DLD1 (cell line): ENCODE measurements around the gene FUZ.

Source experiments
- in situ Hi-C: cut with HindIII; loops from 2 replicates; pipeline ENCODE4 v1.10.0; 2017; ENCODE audit warnings: low sequenced_read_pairs

FUZ gene

DNA sequence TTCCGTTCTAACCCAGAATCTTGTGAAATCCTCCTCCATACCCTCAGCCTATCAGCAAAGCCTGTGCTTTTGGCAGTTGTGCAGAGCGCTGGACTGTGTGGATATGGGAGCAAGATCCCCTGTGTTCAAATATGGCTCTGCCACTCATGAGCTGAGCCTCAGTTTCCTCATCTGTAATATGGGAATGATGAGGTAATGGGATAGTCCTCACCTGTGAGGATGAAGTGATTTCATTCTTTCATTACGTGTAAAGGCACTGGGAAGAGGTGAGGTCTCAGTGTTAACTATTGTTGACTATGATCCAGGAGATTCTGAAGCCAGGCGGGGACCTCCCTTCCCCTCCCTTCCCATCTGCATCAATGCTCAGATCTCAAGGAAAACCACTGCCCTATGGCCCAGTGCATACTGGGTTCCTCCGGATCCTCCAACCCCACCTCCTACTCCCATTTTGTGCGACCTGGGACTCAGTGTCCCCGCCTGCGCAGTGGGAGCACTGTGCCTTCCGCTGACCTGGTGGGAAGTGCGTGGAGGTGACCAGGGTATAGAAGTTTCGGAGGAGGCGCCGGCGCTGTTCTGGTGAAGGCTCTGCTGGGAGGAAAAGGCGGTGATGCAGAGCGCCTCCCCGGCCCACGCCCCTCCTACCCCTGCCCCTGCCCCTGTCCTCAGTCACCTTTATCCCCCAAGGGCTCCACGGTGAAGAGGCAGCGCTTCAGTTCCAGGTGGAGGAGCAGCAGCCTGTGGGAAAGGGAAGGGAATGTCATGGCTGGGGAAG is 5.0 kb downstream of the FUZ start:
- in situ Hi-C loops, result no loop called here

GRCh38 chr19:49807058-49807903 is 5.8 kb downstream of the FUZ start:
- in situ Hi-C loops, result no loop called here

DNA sequence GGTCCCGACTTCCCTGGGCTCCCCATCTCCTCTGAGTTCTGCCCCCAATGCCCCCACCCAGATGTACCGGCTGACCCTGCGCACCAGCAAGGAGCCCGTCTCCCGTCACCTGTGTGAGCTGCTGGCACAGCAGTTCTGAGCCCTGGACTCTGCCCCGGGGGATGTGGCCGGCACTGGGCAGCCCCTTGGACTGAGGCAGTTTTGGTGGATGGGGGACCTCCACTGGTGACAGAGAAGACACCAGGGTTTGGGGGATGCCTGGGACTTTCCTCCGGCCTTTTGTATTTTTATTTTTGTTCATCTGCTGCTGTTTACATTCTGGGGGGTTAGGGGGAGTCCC is 6.5 kb downstream of the FUZ start:
- in situ Hi-C loops, result no loop called here

DNA sequence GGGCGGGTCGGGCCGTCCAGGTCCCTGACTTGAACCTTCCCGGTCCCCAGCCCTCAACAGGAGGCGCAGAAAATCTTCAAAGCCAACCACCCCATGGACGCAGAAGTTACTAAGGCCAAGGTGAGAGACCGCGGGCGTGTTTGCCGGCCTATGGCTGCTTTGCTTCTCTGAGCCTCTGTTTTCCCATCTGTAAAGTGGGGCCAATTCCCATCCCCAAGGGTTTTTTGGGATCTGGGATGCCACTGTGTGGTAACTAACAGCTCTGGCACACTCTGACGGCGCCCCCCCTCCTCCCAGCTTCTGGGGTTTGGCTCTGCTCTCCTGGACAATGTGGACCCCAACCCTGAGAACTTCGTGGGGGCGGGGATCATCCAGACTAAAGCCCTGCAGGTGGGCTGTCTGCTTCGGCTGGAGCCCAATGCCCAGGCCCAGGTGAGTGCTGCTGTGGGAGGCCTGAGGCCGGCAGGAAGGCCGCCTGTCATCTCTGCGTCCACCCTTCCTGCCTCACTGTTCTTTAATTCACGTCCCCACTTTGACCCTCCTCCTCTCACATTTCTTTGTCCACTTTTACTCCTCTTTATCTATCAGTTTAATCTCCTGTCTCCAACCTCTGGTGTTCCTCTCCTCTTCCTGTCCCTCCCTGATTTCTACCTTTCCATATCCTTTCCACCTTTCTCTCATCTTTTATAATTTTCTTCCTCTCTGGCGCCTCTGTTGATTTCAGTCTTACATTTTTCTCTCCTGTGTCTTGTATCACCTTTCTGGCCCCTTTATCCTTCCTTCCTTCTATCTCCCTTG is 7.1 kb downstream of the FUZ start:
- in situ Hi-C loops, result no loop called here

DNA sequence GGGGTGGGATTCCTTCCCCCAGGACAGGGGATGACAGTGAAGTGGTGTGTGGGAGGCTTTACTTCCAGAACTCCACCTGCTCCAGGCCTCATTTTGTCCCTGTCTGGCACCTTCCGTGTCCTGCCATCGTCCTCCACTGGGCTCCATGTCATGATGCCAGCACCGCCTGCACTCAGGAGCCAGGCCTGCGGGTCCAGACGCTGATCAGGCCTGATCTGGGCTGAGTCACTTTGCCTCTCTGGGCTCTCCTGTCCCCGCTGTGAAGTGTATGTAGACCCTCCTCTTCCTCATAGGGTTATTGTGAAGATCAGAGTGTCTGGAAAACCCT is 9.6 kb downstream of the FUZ start:
- in situ Hi-C loops, result no loop called here

DNA sequence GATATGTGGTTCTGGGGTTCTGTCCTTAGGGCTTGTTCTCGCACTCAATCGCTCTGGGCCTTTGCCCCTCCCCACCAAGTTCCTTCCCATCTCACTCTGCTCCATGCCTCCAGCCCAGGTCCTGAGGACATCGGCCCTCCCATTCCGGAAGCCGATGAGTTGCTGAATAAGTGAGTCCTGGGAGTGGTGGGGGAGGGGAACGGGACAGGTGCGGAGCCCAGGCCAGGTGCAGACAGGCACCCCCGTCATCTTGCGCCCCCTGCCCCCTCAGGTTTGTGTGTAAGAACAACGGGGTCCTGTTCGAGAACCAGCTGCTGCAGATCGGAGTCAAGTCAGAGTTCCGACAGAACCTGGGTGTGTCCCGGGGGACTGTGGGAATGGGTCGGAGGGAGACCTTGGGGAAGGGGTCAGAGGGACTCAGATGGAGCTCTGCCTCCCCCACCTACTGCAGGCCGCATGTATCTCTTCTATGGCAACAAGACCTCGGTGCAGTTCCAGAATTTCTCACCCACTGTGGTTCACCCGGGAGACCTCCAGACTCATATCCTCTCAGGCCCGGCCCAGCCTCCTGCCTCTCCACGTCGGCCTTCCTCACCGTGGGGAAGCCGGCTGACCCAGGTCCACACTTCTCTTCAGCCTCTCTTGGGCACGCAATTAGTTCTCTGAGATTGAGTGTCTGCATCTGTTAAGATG is 10.1 kb downstream of the FUZ start:
- in situ Hi-C loops, result no loop called here

DNA sequence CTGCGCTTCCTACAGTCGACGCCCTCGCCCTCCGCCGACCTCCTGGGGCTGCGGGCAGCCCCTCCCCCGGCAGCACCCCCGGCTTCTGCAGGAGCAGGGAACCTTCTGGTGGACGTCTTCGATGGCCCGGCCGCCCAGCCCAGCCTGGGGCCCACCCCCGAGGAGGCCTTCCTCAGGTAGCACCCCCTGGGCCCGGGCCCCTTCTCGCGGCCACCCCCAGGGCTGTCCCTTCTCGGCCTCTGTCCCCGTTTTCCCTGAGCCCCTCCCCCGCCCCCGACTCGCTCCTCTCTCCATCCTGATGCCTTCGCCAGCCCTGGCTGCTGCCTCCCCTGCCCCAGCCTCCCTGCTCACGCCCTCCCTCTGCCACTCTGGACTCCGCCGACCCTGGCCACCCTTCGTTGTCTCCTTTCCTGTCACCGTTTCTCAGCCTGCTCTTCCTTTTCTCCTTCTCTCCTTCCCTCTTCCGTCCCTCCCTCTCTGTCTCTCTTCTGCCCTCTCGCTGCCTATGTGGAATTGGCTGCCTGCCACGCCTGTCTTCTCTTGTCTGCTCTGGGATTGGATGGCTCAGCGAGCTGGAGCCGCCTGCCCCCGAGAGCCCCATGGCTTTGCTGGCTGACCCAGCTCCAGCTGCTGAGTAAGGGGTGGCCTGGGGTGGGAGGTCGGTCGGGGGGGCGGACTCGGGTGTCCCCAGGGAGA is 11.0 kb downstream of the FUZ start:
- in situ Hi-C loops, result no loop called here

GRCh38 chr19:49801401-49801888 is 11.6 kb downstream of the FUZ start:
- in situ Hi-C loops, result no loop called here

GRCh38 chr19:49800771-49801170 is 12.3 kb downstream of the FUZ start:
- in situ Hi-C loops, result no loop called here

- in situ Hi-C loops, result no loop called here
Observed at GRCh38 chr19:49799798-49800376, 13.2 kb downstream of the FUZ start.

DNA sequence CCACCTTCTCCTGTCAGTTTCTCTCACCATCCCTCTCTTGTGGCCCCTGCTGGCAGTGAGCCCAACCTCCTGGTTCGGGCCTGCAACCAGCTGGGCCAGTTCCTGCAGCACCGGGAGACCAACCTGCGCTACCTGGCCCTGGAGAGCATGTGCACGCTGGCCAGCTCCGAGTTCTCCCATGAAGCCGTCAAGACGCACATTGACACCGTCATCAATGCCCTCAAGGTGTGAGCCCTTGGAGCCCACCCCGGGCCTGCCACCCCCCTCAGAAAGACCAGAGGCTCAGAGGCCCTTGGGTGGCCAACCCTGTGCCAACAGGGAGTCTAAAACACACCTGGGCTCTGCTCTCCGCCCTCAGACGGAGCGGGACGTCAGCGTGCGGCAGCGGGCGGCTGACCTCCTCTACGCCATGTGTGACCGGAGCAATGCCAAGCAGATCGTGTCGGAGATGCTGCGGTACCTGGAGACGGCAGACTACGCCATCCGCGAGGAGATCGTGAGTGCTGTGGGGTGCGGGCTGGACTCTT is 13.8 kb downstream of the FUZ start:
- in situ Hi-C loops, result no loop called here

DNA sequence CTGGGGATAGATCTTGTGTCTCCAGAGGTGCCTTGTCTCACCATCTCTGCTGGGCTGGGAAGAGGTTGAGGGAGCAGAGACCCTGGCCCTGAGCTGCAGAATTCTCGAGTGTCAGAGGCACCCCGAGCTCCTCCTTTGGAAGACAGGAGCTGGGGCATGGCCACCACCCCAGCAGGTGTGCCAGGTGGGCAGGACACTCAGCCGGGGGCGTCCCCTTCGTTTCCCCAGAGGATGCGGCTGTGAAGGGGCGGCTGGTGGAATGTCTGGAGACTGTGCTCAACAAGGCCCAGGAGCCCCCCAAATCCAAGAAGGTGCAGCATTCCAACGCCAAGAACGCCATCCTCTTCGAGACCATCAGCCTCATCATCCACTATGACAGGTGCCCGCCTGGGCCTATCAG is 14.5 kb downstream of the FUZ start:
- in situ Hi-C loops, result no loop called here

- in situ Hi-C loops, result no loop called here
Observed at GRCh38 chr19:49795615-49796014, 17.5 kb downstream of the FUZ start.

GRCh38 chr19:49793561-49793840 is 19.6 kb downstream of the FUZ start:
- in situ Hi-C loops, result no loop called here

- in situ Hi-C loops, result no loop called here
Observed at GRCh38 chr19:49792829-49793560, 20.1 kb downstream of the FUZ start.

GRCh38 chr19:49791776-49792445 is 21.2 kb downstream of the FUZ start:
- in situ Hi-C loops, result no loop called here

- in situ Hi-C loops, result no loop called here
Observed at GRCh38 chr19:49790866-49791265, 22.2 kb downstream of the FUZ start.

DNA sequence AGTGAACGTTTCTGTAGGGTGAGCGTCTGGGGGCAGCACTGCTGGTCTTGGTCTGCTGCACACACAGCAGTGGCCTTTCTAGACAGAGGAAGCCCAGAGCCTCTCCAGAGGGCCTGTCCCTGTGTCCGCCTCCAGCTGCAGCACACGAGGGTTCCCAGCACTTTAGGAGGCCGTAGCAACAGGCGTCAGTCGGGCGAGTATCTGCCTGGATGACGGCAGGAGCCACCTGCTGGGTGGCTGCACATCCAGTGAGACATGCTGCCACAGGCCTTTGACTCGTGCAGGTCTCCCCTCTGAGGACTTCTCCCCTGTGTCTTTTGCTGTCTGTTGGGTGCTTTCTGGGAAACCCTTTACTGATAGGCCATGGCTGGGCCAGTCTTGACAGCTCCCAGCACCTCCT is 24.2 kb downstream of the FUZ start:
- in situ Hi-C loops, result no loop called here

DNA sequence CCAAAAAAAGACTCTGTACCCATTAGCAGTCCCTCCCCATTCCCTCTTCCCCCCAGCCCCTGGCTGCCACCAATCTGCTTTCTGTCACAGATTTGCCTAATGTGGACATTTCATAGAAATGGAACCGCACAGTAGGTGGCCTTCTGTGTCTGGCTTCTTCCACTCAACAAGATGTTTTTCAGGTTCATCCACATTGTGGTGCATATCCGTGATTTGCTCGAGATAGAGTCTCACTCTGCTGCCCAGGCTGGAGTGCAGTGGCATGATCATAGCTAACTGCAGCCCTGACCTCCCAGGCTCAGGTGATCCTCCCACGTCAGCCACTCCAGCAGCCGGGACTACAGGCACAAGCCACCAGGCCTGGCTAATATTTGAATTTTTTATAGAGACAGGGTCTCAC is 25.3 kb downstream of the FUZ start:
- in situ Hi-C loops, result no loop called here
